Kidney glomerular epithelial cell (primary cell): ENCODE measurements around the gene ZIC4.

Experiments used
- DNase-seq: peaks from one replicate; lab custom pipeline; 2025; lab: John Stamatoyannopoulos, UW

The ZIC4 gene

DNA sequence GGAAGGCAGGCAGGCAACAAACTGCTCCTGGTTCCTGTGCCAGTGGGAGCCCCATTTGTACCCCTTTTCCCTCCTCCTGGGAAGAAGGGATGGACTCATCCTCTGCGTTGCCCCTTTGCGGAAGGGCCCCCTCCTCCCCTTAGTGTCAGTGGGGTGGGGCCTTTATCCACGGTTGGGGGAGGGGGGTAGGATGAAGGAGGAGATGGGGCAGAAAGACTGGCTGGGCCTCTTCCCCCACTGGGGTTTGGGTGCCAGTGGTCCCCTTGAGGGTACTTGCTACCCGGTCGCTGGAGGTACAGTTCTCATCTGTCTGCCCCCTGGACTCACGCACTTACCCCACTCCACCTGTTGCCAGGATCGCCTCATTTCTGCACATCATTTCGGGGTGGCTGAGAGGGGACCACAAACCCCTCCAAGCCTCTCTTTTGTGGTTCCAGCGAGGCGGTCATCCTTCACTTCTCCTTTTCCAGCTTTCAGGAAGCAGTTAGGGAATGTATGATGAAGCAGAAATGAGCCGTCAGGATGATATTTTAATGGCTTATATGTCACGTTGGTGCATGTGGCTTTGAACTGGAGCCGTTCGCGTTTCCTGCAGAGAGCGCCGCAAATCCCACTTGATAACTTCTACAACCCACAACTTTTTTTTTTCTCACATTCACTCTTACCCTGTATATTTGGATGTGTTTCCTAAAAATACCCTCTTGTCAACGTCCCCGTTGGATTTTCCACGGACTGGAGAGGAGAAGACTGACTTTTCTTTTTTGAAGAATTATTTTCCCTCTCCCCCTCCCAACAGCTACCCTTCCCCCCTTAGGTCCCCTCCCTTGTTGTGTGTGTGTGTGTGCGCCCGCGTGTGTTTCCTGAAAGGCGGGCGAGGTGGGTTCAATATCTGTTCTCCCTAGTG lies at the start of gene ZIC4:
Gene ZIC4 (minus strand): TSS at position 516 of the 904 bp plus-strand sequence. CDS start 3,746 bp downstream, outside the sequence.
- DNase-seq: no peak

DNA sequence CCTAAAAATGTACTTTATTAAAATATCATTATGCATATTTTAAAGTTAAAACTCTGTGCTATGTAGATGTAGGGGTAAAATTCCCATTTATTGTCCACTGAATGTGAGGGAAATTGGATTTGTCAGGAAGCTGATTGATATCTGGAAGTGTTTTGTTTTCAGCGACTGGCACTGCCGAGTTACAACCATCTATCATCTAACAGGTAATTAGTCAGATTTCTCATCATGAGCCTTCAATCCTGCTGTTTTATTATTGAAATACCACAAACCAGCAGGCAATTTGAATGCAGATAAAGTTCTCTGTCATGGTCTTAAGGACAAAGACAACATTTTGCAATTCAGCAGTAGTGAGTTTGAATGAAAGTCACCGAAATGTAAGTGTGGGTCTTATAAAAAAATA lies 43.3 kb upstream of the ZIC4 start:
- no peak for DNase-seq

DNA sequence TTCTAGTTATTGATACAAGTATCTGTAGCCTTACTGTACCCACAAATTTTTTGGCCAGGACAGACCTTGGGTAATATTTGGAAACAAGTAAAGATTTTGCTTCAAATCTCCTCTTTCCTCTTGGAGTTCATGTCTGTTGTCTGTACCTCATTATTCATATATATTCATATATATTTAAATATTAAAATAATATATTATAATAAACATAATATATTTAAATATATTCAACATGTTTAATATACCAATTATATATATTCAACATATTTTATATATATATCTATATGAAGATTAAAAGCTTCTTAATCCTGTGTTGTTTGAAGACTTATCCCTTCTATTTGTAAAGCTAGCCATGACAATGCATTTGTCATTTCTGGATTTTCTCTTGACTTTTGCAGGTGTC lies 40.9 kb upstream of the ZIC4 start:
- DNase-seq: no peak

DNA sequence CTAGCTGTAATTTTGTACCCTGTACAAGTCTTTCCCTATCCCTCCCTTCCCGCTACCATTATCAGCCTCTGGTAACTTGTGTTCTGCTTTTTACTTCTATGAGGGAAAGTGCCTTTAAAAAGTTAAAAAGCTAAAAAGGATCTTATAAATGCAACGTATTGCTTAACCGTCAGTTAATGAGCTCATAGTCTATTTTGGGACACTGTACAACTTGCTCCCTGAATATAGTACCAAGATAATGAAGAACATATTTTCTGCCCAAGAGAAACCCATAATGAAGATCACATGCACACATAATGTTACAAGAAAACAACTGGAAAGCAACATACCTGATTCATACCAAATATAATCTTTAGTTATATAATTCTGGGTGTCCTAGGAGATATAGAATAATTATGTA lies 25.4 kb upstream of the ZIC4 start:
- no peak for DNase-seq

DNA sequence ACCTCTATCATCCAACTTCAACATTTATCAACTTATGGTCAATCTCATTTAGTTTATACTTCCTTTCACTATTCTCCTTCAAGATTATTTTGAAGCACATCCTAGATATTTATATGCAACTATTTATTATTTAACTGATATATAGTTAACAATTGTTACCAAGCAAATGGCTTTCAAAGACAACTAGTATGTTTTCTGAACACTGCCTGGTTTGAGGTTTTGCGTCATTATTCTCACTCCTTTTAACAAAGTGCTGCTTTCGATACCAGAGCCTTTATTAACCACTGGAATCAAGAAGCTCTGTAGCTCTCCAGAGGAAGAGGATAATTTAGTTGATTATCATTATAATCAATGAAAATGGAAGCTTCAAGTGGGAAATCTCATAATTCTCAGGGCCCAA lies 22.4 kb upstream of the ZIC4 start:
- DNase-seq: no peak

DNA sequence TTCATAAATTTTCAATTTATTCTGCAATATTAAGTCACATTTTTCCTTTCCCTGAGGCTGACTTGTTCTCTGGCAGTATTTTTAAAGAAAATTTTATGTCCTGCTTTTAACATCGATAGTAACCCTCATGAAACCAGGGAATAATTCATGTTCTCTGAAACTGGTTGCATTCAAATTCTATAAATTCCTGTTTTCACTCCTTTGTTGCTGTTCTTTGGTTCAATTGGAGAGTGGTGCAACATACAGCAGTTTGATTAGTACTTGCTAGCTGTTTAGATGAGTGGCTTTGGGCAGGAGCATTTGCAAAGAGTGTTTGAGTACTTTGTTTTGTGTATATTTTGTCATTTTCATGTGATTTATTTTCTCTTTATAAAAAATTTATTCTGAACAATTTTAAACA lies 22.0 kb upstream of the ZIC4 start:
- DNase-seq: no peak

DNA sequence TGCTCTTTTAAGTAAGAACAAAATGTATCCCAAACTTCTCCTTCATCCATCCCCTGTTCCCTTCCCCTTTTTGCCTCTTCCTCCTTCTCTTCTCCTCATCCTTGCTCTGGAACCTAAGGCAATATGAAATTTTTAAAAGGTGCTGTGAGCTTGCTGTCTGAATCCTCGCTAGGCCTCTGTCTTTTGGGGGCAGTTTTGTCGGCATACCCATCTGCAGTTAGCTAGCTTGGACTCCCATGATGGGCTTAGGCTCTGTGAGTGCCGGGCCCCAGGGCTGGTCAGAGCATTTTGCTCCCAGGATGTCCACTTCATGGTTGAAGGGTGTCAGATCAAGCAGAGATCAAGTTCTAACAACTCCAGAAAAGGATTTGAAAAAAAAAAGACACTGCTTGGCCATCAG lies 21.4 kb upstream of the ZIC4 start:
- DNase-seq: no peak

DNA sequence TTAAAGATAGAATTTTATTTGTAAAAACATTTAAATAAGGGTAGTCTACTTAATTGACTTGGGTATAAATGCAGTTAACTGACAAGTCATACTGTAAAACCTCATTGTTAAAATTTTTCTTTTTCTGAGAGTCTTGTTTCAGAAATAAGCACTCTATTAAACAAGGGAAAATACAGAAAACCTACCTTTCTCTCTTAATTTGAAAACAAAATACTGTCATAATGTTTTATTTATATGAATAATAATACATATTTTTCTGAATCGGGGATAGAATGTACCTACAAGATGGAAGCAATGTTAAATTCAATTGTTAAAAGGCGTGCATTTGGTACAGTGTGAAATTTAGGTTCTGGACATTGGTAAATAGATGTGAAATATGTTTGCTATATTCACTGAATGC lies 20.6 kb upstream of the ZIC4 start:
- DNase-seq: no peak

DNA sequence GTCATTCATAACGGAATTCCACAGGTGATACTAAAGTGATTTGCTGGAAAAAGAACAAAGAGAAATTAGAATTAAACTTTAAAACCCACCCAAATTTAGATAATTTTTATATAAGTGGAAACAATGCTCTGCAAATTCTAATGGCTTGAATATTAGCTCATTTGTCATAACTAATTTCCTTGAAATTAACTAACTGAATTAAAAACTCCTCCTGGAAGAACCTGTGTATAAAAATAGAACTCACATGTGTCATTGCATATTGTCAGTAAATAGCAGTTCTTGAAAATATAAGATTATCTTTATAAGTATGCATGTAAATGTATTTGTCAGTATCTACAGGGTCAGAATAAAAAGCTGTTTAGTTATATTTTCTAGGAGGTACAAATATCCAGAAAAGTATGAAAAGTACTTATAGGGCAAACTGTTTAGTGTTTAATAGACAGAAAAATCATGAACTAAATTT lies 19.1 kb upstream of the ZIC4 start:
- no peak for DNase-seq

DNA sequence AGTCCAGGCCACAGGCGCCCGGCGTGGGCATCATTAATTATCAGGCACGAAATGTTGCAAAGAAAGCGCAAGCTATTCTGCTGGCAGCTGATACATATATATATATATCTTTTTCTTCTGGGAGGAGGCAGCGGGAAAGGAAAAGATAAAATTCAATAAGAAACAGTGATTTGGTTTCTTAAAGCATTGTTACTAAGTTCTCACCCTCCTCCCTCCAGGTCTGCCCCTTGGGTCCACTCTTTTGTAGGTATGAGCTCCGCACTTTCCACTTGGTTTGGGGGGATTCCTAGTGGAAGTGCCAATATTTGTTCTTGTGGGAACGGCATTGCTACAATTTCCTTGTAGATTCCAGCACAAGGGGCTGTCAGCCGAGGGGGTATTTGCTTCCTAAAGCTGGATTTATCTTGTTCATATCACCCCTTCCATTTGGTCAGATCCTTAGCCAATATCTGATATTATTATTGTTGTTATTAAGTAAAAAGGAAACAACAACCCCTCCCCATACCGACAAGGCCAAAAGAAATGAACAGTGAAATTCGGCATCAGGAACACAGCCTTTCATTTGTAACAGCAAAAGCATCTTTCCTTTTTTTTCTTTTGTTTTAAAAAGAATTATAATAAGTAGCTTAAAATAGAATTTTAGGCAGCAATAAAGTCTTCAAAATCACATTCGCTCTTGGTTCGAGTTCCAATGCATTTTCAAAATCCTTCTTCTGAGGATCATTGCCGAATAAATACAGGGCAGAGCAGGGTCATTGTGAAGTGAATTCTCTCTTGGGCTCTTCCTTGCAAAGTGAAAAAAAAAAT lies 18.4 kb upstream of the ZIC4 start:
- DNase-seq: no peak

DNA sequence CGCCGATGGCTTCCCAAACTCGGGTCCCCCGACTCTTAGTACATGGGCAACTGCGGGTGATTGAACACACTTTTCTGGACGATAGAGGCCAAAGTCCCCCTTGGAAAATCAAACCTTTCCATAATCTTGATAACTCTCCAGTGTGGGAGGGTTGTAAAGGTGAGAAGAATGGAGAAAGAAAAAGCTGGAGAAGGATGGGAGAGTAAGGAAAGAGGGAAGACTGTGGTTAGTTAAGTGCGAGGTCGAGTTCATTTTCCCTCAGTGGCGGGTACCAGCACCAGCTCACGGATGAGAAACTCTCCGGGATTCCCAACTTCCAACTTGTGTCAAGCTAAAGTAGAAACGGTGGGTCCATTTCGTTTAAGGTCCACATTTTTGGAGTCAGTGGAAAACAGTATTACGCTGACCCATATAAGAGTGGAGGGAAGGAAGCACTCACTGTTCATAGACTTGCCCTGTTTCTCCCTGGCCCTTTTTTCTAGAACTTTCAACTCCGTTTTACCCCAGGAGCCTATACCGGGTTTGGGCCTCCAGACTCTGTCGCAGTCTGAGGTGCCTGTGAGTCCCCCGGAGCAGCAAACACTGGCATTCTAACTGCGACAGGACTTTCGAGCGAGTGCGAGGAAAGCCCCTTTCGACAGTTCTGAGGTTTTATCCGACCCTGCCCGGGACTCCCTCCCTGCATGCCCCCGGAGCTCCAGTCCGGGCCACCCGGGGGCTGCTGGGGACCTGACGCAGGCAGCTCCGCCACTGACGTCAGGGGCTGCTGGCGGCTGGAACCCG lies 17.6 kb upstream of the ZIC4 start:
- DNase-seq: no peak

DNA sequence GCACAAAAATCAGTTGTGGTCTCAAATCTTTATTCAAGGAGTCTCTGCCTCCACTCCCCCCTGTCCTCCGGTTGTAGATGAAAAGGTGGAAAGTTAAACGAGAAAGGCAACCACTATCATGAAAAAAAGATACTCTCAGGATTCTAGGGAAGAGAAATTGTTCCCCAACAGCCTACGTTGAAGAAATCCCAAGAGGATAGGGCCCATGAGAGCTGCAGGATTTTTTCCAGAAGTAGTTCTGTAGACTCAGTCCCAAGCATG lies 17.1 kb upstream of the ZIC4 start:
- no peak for DNase-seq

DNA sequence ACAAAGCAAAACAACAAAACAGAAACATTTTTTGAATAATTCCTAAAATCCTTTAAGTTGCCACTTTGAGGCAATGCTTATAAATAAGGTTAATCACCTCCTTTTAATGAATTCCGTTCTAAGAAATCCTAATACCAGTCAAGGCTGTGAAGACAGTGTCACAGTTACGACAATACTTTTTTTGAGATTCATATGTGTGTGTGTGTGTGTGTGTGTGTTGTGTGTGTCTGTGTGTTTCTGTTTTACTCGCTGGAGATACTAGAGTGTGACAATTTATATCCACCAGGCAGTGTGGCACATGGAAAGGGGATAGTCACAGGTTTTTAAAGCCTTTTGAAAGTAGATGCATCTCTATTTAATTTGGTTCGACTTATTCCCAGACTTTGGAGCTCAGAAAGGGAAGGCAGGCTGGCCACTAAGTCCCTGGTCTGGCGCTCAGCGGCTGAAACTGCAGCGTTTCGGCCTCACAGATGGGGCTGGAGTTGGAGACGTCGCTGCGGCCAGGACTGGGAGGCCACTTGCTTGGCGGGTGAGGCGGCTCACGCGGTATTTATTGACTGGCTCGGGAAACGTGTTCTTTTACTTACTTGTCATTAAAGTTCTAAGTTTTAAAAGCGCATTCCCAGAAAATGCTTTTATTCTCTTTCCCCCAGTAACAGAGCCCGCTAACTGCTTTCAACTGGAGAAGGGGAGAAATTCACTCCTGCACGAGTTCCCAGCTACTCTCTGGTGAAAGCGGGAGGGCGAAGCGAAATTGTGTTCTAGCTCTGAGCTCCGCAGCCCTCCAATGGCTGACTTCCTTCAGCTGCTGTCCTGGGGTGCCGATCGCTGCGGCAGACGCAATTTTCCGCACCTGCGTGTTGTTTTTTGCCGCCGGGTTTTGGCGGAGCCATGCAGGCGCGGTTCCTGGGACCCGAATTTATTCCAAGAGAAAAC lies 16.5 kb upstream of the ZIC4 start:
- DNase-seq: no peak

DNA sequence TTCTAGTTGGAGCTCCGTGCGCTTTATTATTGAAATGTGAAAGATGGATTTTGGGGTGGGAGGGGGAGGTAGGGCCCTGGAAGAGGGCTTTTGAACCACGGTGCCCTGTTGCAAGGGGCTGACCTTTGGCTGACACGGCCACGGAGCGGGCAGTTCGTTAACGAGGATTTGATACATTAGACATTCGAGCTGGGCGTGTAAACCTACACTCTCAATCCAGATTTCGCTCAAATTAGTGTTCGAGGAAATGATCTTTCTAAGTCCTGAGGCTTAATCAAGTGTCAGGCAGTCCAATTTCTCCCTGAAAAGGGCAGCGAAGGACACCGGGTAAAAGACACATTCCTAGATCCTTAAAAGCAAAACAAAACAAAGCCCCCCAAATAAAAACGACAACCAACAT lies 15.9 kb upstream of the ZIC4 start:
- DNase-seq: no peak

DNA sequence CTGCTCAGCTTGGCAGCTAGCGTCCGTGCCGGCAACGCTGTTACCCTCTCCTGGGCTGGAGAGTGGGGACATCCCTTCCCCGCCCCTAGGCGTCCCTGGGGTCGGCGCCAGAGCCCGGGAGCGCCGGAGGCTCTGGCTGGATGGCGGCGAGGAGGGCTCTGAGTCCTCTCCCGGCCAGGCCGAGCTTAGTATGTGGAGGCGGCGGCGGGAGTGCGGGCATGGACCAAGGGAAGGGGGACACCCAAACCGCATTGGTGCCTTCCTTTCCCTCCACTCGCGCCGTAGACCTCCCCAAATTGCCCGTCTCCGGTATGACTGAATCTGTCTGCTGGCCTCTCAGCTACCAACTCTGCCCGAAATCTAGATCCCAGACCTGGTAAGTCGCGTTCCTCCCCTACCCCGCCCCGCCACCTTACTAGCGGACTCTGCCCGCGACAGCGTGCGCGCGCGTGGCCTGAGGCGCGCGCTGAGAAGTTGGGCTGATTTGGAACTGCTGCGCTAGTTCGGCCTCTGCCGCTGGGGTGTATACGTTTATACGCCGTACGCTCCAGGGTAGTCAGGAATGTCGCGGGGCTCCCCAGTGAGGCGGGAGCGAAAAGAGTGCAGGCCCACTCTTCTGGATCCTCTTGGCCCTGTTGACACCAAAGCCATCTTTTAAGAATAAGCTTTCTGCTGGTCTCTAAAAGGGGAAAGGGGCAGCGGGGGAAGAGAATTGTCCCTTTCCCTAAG lies 15.0 kb upstream of the ZIC4 start:
- no peak for DNase-seq

DNA sequence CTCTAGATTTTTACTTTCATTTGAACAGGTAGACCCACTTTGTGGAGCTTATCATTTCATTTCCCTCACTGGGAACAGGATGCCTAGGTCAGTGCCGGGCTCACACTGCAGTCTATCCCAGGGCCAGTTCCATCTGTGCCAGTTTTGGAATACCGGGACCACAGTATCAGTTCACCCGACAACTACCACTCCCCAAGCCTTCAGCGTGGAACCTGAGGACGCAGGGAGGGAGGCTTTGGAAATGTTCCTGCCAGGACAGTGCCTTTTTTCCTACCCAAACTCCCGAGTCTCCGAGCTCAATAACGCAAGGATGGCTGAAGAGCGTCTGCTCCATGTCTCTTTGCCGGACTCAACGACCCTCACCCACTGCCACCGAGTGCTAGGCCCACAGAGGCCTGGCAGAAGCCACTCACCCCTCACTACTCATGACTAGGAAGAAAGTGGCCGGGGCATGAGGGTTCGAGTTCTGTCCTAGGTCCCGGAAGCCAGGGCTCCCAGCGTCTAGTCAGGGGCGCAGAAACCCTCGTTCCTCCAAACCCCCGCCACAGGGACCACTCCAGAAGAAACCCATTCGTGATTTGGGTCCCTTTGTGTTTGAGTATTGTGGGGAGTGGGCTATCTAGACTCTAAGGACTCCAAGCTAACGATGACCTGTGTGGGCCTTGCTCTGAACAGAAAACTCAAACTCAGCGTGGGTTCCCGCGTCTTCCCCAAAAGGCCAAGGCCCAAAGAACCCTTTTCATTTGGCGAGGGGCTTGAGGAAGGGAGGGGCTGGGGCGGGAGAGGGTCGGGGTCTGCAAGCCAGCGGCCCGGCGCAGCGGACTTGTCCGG lies 14.2 kb upstream of the ZIC4 start:
- no peak for DNase-seq

DNA sequence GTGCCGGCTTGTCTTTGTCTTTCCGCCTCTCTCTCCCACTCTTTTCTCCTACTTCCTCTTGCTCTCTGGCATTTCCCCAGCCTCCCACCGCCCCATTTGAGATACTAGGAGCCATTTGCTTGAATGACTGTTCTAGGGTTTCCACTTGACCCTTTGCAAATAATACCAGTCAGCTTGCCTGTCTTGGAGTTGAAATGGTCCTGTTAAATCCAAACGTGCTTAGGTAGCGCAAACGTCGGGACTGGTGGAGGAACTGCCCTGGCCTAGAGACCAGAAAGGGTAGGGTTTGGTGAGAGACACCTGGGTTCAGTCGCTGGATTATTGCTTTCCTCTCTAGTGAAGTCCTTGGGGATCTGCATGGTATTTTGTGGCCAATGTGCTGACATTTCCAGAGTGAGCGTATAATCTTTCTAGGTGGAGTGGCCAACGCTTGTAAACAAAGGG lies 13.5 kb upstream of the ZIC4 start:
- no peak for DNase-seq

DNA sequence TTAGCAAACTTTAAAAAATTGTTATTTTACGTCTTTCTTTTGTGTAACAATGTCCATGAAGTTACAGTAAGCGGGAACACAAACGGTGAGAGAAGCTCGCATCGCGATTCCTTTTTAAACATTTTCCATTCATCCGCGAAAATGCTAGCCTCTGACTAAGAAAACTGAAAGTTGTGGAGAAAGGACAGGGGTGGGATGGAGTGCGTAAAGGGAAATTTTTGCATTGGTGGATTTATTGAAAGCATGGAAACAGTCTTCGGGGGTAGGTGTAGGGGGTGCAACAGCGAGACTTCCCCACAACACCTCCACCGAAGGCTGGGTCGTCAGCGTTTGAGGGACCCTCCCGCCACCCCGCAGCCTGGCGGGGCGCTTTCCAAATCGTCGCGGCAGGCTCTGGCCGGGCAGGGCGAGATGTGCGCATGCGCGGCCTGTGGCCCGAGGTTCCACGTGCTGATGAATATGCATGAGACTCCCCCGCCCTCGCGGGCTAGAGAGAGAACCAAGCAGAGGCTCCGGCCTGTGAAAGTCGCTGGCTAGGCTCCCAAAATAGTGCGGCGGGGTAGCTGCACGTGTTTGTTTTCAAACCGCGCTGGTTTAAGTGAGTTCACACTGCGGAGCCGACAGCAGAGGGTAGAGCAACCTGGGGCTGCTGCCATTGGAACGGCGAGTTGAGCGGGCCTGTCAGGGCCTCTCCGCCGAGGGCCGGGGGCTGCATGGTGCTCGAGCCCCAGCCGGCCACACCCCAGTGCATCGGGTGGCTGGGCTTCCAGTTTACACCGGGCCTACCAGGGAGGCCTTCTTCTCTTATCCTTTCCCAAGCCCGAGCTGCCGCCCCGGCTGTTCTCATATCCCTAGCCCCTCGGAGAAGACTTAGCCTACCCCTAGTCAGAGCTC lies 12.7 kb upstream of the ZIC4 start:
- DNase-seq: no peak

DNA sequence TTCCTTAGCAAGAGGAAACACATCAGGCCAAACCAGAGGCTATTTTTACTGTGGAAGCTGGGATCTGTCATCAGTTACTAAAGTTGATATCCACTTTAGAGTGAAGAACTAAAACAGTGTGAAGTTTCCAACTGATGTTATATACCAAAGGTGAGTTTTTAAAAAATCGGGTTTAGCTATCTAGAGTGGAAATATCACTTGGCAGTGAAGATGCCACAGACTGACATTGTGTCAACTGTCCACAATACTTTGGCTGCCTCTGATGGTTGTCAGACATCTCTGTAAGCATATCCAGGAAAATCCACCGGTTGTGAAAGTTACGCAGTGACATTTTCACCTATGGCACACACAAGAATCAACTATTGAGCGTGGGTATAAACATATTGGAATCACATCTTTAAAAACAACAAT lies 12.0 kb upstream of the ZIC4 start:
- no peak for DNase-seq
